Measurements from ENCODE around the gene YARS1.

DNA sequence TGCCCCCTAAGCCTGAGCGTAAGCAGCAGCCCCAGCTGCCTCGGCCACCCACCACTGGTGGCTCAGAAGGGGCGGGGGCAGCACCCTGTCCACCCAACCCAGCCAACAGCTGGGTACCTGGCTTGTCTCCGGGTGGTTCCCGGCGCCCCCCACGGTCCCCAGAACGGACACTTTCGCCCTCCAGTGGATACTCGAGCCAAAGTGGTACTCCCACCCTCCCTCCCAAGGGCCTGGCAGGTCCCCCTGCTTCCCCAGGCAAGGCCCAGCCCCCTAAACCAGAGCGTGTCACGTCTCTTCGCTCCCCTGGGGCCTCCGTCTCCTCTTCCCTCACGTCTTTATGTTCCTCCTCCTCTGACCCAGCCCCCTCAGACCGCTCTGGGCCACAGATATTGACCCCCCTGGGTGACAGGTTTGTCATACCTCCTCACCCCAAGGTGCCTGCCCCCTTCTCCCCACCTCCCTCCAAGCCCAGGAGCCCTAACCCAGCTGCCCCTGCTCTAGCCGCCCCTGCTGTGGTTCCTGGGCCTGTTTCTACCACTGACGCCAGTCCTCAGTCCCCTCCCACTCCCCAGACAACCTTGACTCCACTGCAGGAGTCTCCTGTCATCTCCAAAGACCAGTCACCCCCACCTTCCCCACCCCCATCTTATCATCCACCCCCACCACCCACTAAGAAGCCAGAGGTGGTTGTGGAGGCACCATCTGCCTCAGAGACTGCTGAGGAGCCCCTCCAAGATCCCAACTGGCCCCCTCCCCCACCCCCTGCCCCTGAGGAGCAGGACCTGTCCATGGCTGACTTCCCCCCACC lies 46.2 kb downstream of the YARS1 start:
- TF ChIP-seq RAD21 (conservative IDR thresholded peaks at IDR 0.05) (no peak), POLR2AphosphoS5 (IDR thresholded peaks at IDR 0.05) (no peak)

Data from neural cell (in vitro differentiated cells).